Measurements from ENCODE around the gene GPX4.
A peak's percentile ranks its signal among the peaks of the same experiment; 100 is the strongest.

The GPX4 gene
- total RNA-seq = 45.7 to 170 (median 107) reads per million in 9 experiments

- ATAC-seq (replicated peaks) = peak; percentile 80
- Mint-ChIP-seq H3K9me3 (no peaks in the 10 kb centered on the region), H3K4me1 (ENCODE audit: low read depth in 2 of 2) (peaks cover under 1 to 26% of the 10 kb centered on the region in 2 donors), H3K4me3 (peak within 1 kb of the TSS; percentile 70 to 75), H3K27me3 (no peaks in the 10 kb centered on the region), H3K27ac (peak within 1 kb of the TSS; percentile 82 to 89), H3K36me3 (ENCODE audit: insufficient read depth) (peaks cover 60% of the 10 kb centered on the region)
- peak; percentile 94 to 95 (median 95) for DNase-seq
Observed at GRCh38 chr19:1103708-1104310, at the start of gene GPX4. TSS of gene GPX4 (plus strand) at chr19:1103994. CDS start at chr19:1104044, 50 bp downstream.

GRCh38 chr19:1054102-1055027 lies 49.4 kb upstream of the GPX4 start:
- H3K36me3 Mint-ChIP-seq (ENCODE audit: insufficient read depth) = peaks cover 15% of the 10 kb centered on the region
- H3K4me3 Mint-ChIP-seq = no peak overlapping the region
- H3K27ac Mint-ChIP-seq = no peak overlapping the region
- peaks cover 18 to 20% of the 10 kb centered on the region in 2 donors for H3K4me1 Mint-ChIP-seq (ENCODE audit: low read depth in 2 of 2)
- DNase-seq (no peak), ATAC-seq (replicated peaks) (no peak)
- no peaks in the 10 kb centered on the region for H3K27me3 Mint-ChIP-seq
- H3K9me3 Mint-ChIP-seq = no peaks in the 10 kb centered on the region

GRCh38 chr19:1055028-1055425 lies 48.8 kb upstream of the GPX4 start:
- Mint-ChIP-seq H3K27ac (no peak overlapping the region), H3K36me3 (ENCODE audit: insufficient read depth) (peaks cover 19% of the 10 kb centered on the region)

DNA sequence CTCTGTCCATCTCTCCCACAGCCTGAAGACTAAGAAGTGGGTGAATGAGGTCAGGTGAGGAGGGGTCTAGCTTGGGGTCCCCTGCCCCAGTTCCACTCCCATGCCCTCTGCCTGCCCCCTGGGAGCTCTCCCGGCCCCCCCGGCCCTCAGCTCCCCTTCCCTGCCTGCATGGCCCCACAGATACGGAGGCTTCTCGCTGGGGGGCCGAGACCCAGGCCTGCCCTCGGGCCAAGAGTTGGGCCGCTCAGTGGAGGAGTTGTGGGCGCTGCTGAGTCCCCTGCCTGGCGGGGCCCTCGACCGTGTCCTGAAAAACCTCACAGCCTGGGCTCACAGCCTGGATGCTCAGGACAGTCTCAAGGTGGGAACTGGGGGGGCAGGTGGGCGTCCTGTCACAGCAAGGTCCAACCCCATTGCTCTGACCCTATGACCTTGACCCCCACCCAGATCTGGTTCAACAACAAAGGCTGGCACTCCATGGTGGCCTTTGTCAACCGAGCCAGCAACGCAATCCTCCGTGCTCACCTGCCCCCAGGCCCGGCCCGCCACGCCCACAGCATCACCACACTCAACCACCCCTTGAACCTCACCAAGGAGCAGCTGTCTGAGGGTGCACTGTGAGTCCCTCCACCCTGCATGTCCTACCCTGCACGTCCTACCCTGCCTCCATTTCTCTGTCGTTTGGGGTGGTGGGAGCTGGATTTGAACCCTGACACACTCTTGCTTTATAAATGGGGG lies 47.7 kb upstream of the GPX4 start:
- no peaks in the 10 kb centered on the region for H3K9me3 Mint-ChIP-seq
- H3K4me3 Mint-ChIP-seq = no peak overlapping the region
- H3K36me3 Mint-ChIP-seq (ENCODE audit: insufficient read depth) = peaks cover 16% of the 10 kb centered on the region
- peaks cover 18 to 20% of the 10 kb centered on the region in 2 donors for H3K4me1 Mint-ChIP-seq (ENCODE audit: low read depth in 2 of 2)
- ATAC-seq (replicated peaks) = no peak
- no peak for DNase-seq
- no peak overlapping the region for H3K27ac Mint-ChIP-seq
- H3K27me3 Mint-ChIP-seq = no peaks in the 10 kb centered on the region

More at GRCh38 chr19:1055028-1055425, 48.8 kb upstream of the GPX4 start:
- H3K27me3 Mint-ChIP-seq = no peaks in the 10 kb centered on the region
- H3K4me3 Mint-ChIP-seq = no peak overlapping the region
- no peak for DNase-seq
- ATAC-seq (replicated peaks) = no peak
- peaks cover 18 to 20% of the 10 kb centered on the region in 2 donors for H3K4me1 Mint-ChIP-seq (ENCODE audit: low read depth in 2 of 2)
- H3K9me3 Mint-ChIP-seq = no peaks in the 10 kb centered on the region

- peaks cover 17 to 18% of the 10 kb centered on the region in 2 donors for H3K4me1 Mint-ChIP-seq (ENCODE audit: low read depth in 2 of 2)
- ATAC-seq (replicated peaks) (peak; percentile 86), DNase-seq (no peak)
- H3K4me3 Mint-ChIP-seq = peak overlapping the region; percentile 30
- H3K36me3 Mint-ChIP-seq (ENCODE audit: insufficient read depth) = peaks cover 17% of the 10 kb centered on the region
- no peaks in the 10 kb centered on the region for H3K27me3 Mint-ChIP-seq
- H3K27ac Mint-ChIP-seq = peak overlapping the region; percentile 33 to 60
- no peaks in the 10 kb centered on the region for H3K9me3 Mint-ChIP-seq
Observed at GRCh38 chr19:1057176-1057855, 46.5 kb upstream of the GPX4 start.

GRCh38 chr19:1058112-1058511 lies 45.7 kb upstream of the GPX4 start:
- H3K4me1 Mint-ChIP-seq (ENCODE audit: low read depth in 2 of 2) = peaks cover 17 to 18% of the 10 kb centered on the region in 2 donors
- H3K27me3 Mint-ChIP-seq = no peaks in the 10 kb centered on the region
- peak overlapping the region; percentile 42 to 53 for H3K4me3 Mint-ChIP-seq
- DNase-seq = no peak
- peaks cover 17% of the 10 kb centered on the region for H3K36me3 Mint-ChIP-seq (ENCODE audit: insufficient read depth)
- ATAC-seq (replicated peaks) = peak; percentile 45
- H3K9me3 Mint-ChIP-seq = no peaks in the 10 kb centered on the region
- H3K27ac Mint-ChIP-seq = peak overlapping the region; percentile 33 to 60

DNA sequence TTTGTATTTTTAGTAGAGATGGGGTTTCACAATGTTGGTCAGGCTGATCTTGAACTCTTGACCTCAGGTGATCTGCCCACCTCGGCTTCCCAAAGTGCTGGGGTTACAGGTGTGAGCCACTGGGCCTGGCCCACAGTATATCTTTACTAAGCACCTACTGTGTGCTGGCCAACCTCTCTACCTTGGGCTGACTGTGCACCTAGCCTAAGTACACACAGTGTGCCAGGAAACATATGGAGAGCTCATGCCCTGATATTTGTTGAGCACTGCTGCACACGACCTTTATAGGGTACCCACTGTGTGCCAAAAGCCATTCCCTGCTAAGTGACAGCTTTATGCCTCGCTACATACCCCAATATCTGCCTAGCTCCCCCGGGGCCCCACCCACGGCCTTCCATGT lies 43.1 kb upstream of the GPX4 start:
- Mint-ChIP-seq H3K9me3 (no peaks in the 10 kb centered on the region), H3K36me3 (ENCODE audit: insufficient read depth) (peaks cover 17% of the 10 kb centered on the region), H3K27ac (no peak overlapping the region), H3K4me1 (ENCODE audit: low read depth in 2 of 2) (peaks cover 30 to 35% of the 10 kb centered on the region in 2 donors), H3K27me3 (no peaks in the 10 kb centered on the region), H3K4me3 (no peak overlapping the region)
- DNase-seq = no peak
- ATAC-seq (replicated peaks) = no peak

DNA sequence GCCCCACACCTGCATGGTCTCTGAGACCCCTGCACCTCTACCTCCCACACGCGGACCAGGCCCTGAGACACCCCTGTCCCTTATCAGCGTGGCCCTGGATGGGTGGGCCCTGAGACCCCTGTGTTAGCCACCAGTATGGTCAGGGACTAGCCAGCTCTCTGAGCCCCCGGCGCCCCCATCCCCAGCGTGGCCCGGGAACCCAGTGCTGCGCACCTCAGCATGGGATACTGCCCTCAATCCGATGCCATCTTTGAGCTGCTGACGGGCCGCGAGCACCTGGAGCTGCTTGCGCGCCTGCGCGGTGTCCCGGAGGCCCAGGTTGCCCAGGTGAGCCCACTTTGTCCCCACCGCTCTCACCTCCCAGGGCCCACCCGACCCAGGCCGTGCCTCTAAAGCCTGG lies 41.8 kb upstream of the GPX4 start:
- Mint-ChIP-seq H3K36me3 (ENCODE audit: insufficient read depth) (peaks cover 24% of the 10 kb centered on the region), H3K4me3 (no peak overlapping the region), H3K9me3 (no peaks in the 10 kb centered on the region), H3K27me3 (no peaks in the 10 kb centered on the region), H3K27ac (peak overlapping the region in 1 of 2 donors; percentile 83), H3K4me1 (ENCODE audit: low read depth in 2 of 2) (peaks cover 33 to 38% of the 10 kb centered on the region in 2 donors)
- no peak for ATAC-seq (replicated peaks)
- no peak for DNase-seq

DNA sequence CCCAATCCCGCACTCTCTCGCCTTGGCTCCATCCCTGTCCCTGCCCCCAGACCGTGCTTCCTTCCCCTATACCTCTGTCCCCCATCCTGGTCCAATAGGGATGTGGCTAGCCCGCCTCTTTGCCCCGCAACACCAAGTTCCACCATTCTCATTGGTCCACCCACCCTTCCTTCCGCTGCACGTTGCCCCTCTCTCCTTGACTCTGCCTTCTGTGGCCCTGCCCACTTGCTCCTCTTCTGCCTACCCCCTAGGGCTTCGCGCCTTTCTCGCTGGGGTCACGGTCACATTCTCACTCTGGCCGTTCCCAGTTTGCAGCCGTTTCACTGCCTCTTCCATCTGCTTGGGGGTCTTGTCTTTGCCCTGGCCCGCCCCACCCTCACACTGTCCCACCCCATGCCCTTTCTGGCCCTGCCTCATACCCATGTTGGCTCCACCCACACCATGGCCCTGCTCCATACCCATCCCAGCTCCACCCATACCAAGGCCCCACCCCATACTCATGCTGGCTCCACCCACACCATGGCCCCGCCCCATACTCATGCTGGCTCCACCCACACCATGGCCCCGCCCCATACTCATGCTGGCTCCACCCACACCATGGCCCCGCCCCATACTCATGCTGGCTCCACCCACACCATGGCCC lies 41.3 kb upstream of the GPX4 start:
- no peak for ATAC-seq (replicated peaks)
- no peak for DNase-seq
- no peaks in the 10 kb centered on the region for H3K27me3 Mint-ChIP-seq
- peaks cover 26% of the 10 kb centered on the region for H3K36me3 Mint-ChIP-seq (ENCODE audit: insufficient read depth)
- no peak overlapping the region for H3K4me3 Mint-ChIP-seq
- H3K4me1 Mint-ChIP-seq (ENCODE audit: low read depth in 2 of 2) = peaks cover 28 to 33% of the 10 kb centered on the region in 2 donors
- no peaks in the 10 kb centered on the region for H3K9me3 Mint-ChIP-seq
- H3K27ac Mint-ChIP-seq = no peak overlapping the region

DNA sequence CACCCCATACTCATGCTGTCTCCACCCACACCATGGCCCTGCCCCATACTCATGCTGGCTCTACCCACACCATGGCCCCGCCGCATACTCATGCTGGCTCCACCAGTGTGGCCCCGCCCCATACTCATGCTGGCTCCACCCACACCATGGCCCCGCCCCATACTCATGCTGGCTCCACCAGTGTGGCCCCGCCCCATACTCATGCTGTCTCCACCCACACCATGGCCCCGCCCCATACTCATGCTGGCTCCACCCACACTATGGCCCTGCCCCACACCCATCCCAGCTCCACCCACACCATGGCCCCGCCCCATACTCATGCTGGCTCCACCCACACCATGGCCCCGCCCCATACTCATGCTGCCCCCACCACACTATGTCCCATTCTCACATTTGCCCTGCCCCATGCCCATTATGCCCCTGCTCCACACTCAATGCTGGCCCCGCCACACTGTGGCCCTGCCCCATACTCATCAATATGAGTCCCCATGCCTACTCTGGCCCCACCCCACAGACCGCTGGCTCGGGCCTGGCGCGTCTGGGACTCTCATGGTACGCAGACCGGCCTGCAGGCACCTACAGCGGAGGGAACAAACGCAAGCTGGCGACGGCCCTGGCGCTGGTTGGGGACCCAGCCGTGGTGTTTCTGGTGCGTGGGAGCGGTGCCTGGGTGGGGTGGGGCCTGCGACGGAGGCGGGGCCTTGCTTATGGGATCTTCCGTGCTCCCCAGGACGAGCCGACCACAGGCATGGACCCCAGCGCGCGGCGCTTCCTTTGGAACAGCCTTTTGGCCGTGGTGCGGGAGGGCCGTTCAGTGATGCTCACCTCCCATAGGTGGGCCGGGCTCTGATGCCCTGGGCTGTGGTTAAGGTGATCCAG lies 40.5 kb upstream of the GPX4 start:
- Mint-ChIP-seq H3K4me1 (ENCODE audit: low read depth in 2 of 2) (peaks cover 22 to 25% of the 10 kb centered on the region in 2 donors), H3K27ac (peak overlapping the region in 1 of 2 donors; percentile 46), H3K27me3 (no peaks in the 10 kb centered on the region), H3K36me3 (ENCODE audit: insufficient read depth) (peaks cover 34% of the 10 kb centered on the region), H3K4me3 (no peak overlapping the region), H3K9me3 (no peaks in the 10 kb centered on the region)
- no peak for ATAC-seq (replicated peaks)
- DNase-seq = peak; percentile 58 to 67 (median 64)

GRCh38 chr19:1063909-1064660 lies 39.7 kb upstream of the GPX4 start:
- Mint-ChIP-seq H3K27me3 (no peaks in the 10 kb centered on the region), H3K4me3 (peak overlapping the region; percentile 93 to 96), H3K4me1 (ENCODE audit: low read depth in 2 of 2) (peaks cover 26 to 29% of the 10 kb centered on the region in 2 donors), H3K36me3 (ENCODE audit: insufficient read depth) (peaks cover 42% of the 10 kb centered on the region), H3K9me3 (no peaks in the 10 kb centered on the region), H3K27ac (peak overlapping the region in 1 of 2 donors; percentile 96)
- DNase-seq = no peak
- ATAC-seq (replicated peaks) = no peak

Data from effector memory CD8-positive, alpha-beta T cell (primary cell).